Keratinocyte (primary cell): ENCODE results near the gene PPM1J.

Source experiments
- EZH2 ChIP-seq: IDR thresholded peaks from one replicate; pipeline ENCODE4 v1.6.1; 2012; ENCODE audit warnings: inconsistent platforms, mild to moderate bottlenecking, low read length, moderate library complexity
- TF ChIP-seq, protein P1 (sequence below), 3 experiments: IDR thresholded peaks in 1 of 3; conservative IDR thresholded peaks in 1 of 3; optimal IDR thresholded peaks in 1 of 3; 2 replicates in 2 of 3; 3 replicates in 1 of 3; pipeline versions ENCODE3 to v1.5.1; 2011; ENCODE audit warnings: low read length in 3 of 3, mild to moderate bottlenecking in 3 of 3, moderate library complexity in 2 of 3, control low read depth in 1 of 3, inconsistent platforms in 1 of 3; ENCODE audit not compliant: insufficient read depth in 2 of 3; ENCODE audit errors: extremely low read depth in 1 of 3

DNA sequence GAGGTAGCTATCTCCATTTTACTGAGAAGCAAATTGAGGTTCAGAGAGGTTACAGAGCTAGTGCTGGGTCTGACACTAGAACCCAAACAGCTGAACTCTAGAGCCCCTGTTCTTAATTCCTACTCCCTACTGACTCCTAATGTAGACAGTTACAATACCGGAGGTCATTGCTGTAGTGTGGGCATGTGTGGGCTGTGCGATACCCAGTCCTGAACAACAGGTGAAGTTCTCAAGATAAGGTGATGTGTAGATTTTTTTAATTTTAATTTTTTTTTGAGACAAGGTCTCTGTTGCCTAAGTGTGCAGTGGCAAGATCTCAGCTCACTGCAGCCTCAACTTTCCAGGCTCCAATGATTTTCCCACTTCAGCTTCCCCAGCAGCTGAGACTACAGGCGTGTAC lies 6.6 kb downstream of the PPM1J start:
- TF ChIP-seq, protein P1, sequence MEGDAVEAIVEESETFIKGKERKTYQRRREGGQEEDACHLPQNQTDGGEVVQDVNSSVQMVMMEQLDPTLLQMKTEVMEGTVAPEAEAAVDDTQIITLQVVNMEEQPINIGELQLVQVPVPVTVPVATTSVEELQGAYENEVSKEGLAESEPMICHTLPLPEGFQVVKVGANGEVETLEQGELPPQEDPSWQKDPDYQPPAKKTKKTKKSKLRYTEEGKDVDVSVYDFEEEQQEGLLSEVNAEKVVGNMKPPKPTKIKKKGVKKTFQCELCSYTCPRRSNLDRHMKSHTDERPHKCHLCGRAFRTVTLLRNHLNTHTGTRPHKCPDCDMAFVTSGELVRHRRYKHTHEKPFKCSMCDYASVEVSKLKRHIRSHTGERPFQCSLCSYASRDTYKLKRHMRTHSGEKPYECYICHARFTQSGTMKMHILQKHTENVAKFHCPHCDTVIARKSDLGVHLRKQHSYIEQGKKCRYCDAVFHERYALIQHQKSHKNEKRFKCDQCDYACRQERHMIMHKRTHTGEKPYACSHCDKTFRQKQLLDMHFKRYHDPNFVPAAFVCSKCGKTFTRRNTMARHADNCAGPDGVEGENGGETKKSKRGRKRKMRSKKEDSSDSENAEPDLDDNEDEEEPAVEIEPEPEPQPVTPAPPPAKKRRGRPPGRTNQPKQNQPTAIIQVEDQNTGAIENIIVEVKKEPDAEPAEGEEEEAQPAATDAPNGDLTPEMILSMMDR (optimal IDR thresholded peaks at IDR 0.05 in 1 of 3, IDR thresholded peaks at IDR 0.05 in 1 of 3, conservative IDR thresholded peaks at IDR 0.05 in 1 of 3; ENCODE audit: extremely low read depth in 1 of 3, insufficient read depth in 2 of 3, low read length in 3 of 3): no peak
- no peak for TF ChIP-seq EZH2
